ENCODE data around the gene IPO11. TPM values are rescaled to one million over a fixed set of nuclear protein-coding genes. Genes with fewer than 3 reads are reported as not detected.

Gene IPO11
- total and polyA plus RNA-seq, 2 of the 13 experiments (the other 11 are each of a cell fraction or from before 2014, with no cell fraction given) = 13.9 to 24.4 TPM

DNA sequence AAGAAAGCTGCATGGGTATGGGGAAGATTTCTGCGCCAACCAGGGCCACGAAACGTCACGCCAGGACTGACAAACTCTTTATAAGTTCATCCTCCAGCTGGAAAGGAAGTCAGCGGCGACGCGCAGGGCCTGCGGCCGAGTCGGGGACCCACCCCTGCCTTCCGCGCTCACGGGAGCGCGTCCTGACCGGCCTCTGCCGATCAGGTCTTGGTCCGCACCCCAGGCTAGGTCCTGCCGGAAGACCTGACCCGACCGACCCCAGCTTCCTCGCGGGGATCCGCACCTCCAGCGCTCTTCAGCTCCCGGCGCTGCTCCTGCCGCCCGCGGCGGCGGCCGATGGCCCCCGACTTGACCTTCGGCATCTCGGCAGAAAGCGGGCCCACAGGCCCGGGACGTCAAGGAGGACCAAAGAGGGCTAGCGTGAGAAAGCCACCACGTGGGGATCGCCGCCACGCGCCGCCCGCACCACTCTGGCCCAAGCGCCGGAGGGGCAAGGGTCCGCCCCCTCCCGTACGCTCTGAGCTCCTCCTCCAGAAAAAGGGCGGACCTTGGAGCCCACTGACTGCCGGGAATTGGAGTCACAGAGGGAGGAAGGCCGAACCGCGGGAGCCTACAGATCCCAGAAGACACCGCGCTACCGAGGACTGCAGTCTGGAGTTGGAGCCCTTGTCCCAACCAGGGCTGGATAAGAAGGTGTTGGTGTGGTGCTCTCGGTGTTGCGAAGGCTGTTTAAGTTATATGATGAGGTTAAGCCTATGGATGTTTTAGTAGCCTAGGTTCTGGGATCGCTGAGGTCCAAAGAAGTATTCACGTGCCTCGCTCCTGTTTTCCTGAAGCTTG lies 8.9 kb upstream of the IPO11 start, which contains the start of gene DIMT1 (continued):
- TF ChIP-seq TOPORS (CRISPR knock-in tag; IDR thresholded peaks at IDR 0.05) (peak; percentile 67; the same call in 1 of the 2 replicates), ATF6 (CRISPR knock-in tag; conservative IDR thresholded peaks at IDR 0.05) (no peak), ZNF414 (CRISPR knock-in tag; IDR thresholded peaks at IDR 0.05) (peak; percentile 86; the same call in 1 of the 2 replicates), HNRNPUL1 (IDR thresholded peaks at IDR 0.05; ENCODE audit: low read depth, low read length) (0 out of 2 replicates have a peak, but pooled peaks have one; percentile 35), ZNF720 (CRISPR knock-in tag; IDR thresholded peaks at IDR 0.05) (no peak), ZNF484 (CRISPR knock-in tag; IDR thresholded peaks at IDR 0.05; ENCODE audit: borderline replicate concordance, low read depth) (0 out of 2 replicates have a peak, but pooled peaks have one; percentile 47), NRL (CRISPR knock-in tag; IDR thresholded peaks at IDR 0.05; ENCODE audit: borderline replicate concordance) (peak; percentile 98), NFE2 (CRISPR knock-in tag; IDR thresholded peaks at IDR 0.05) (no peak), ZNF891 (CRISPR knock-in tag; IDR thresholded peaks at IDR 0.05) (peak; percentile 83; the same call in 1 of the 2 replicates), E2F5 (CRISPR knock-in tag; conservative IDR thresholded peaks at IDR 0.05) (0 out of 2 replicates have a peak, but pooled peaks have one; percentile 37), TCF7L2 (IDR thresholded peaks at IDR 0.05; ENCODE audit: low read depth, low read length) (no peak), ZBTB21 (CRISPR knock-in tag; IDR thresholded peaks at IDR 0.05) (0 out of 2 replicates have a peak, but pooled peaks have one; percentile 23), TBP (CRISPR knock-in tag; IDR thresholded peaks at IDR 0.05) (no peak), ZFYVE20 (CRISPR knock-in tag; IDR thresholded peaks at IDR 0.05; ENCODE audit: borderline replicate concordance, low read depth) (no peak), ZBTB1 (CRISPR knock-in tag; IDR thresholded peaks at IDR 0.05; ENCODE audit: borderline replicate concordance) (no peak), ZSCAN12 (CRISPR knock-in tag; IDR thresholded peaks at IDR 0.05) (peak; percentile 61; the same call in 1 of the 2 replicates), HHEX (CRISPR knock-in tag; IDR thresholded peaks at IDR 0.05) (no peak), RARG (CRISPR knock-in tag; IDR thresholded peaks at IDR 0.05; ENCODE audit: low read depth) (no peak), SMAD1 (CRISPR knock-in tag; IDR thresholded peaks at IDR 0.05; ENCODE audit: borderline replicate concordance, low read depth) (peak; percentile 87)
- TF ChIP-seq, protein P1, sequence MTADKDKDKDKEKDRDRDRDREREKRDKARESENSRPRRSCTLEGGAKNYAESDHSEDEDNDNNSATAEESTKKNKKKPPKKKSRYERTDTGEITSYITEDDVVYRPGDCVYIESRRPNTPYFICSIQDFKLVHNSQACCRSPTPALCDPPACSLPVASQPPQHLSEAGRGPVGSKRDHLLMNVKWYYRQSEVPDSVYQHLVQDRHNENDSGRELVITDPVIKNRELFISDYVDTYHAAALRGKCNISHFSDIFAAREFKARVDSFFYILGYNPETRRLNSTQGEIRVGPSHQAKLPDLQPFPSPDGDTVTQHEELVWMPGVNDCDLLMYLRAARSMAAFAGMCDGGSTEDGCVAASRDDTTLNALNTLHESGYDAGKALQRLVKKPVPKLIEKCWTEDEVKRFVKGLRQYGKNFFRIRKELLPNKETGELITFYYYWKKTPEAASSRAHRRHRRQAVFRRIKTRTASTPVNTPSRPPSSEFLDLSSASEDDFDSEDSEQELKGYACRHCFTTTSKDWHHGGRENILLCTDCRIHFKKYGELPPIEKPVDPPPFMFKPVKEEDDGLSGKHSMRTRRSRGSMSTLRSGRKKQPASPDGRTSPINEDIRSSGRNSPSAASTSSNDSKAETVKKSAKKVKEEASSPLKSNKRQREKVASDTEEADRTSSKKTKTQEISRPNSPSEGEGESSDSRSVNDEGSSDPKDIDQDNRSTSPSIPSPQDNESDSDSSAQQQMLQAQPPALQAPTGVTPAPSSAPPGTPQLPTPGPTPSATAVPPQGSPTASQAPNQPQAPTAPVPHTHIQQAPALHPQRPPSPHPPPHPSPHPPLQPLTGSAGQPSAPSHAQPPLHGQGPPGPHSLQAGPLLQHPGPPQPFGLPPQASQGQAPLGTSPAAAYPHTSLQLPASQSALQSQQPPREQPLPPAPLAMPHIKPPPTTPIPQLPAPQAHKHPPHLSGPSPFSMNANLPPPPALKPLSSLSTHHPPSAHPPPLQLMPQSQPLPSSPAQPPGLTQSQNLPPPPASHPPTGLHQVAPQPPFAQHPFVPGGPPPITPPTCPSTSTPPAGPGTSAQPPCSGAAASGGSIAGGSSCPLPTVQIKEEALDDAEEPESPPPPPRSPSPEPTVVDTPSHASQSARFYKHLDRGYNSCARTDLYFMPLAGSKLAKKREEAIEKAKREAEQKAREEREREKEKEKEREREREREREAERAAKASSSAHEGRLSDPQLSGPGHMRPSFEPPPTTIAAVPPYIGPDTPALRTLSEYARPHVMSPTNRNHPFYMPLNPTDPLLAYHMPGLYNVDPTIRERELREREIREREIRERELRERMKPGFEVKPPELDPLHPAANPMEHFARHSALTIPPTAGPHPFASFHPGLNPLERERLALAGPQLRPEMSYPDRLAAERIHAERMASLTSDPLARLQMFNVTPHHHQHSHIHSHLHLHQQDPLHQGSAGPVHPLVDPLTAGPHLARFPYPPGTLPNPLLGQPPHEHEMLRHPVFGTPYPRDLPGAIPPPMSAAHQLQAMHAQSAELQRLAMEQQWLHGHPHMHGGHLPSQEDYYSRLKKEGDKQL (CRISPR knock-in tag; IDR thresholded peaks at IDR 0.05; ENCODE audit: low read depth) = 0 out of 2 replicates have a peak, but pooled peaks have one; percentile 53

All from HepG2 (cell line).